Islet of Langerhans (tissue), 1 donor: Measurements from ENCODE around the gene MAP2.
A peak's percentile ranks its signal among the peaks of the same experiment; 100 is the strongest.

Experiments
- FAIRE-seq: peaks from one replicate; lab custom pipeline; 2011; peaks lifted over from hg19 to GRCh38; lab: Jason Lieb, UNC

The MAP2 gene

GRCh38 chr2:209662021-209662420 is 238.2 kb downstream of the MAP2 start:
- no peak for FAIRE-seq

DNA sequence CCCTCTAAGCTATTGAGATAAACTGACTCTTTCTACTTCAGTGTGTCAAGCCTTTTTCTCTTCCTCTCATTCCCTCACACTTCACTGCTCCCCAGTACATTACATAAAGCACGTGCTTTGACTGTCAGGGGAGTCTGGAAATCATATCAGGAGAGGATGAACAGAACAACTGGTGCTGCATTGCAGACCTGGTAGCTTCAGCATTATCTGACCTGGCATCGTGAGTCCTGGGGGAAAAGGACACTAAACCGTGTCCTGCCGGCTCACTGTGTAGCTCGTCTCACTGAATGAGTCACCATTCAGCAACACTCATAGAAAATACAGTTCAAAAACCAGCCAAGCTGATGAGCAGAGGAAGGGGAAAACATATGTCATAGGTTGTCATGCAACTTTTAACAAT is 239.3 kb downstream of the MAP2 start:
- FAIRE-seq = no peak

GRCh38 chr2:209663656-209664055 is 239.8 kb downstream of the MAP2 start:
- no peak for FAIRE-seq

DNA sequence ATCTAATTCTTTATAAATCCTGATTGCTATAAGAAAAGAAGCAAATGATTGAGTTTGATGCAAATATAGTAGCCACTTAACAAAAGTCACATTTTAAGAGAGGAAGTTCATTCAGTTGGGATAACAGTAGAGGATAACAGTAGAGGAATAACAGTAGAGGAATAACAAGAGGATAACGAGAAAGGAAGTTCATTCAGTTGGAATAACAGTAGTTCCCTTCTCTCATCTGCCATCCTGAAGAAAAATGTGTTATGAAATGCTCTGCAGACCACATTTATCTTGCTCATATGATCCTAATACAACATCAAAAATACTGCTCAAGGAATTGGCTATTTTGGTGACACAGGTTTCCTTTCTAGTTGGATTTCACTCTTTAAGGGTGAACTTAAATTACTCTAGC is 242.4 kb downstream of the MAP2 start:
- FAIRE-seq = no peak

DNA sequence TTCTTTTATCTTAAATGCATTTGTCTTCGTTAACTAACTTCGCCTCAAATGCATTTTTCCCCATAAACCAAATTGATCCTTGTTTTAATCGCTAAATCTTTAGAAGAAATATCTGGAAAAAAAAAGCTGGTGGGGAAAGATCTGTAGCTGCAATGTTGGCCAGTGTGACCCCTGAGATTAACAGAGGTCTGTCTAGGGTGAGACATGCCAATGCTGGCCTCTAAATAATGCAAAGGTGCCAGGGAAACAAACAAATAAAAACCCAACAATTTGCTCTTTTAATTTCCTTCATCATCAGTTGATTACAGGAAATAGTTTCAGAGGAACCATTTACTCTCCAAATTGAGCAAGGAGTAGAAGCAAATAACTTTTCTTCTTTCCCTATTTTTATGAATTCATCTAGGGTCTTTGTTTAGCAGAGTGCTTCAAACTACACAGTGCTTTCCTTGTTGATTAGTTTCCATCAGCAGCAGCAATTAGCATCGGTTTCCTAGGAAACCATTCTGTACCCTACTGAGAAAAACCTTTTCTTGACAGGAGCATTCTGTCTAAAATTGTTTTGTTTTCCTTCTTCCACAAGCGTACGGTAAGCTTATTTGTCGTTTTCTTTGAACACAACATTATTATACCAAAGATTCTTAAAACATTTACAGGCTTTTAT is 247.3 kb downstream of the MAP2 start:
- FAIRE-seq = peak; percentile 36

DNA sequence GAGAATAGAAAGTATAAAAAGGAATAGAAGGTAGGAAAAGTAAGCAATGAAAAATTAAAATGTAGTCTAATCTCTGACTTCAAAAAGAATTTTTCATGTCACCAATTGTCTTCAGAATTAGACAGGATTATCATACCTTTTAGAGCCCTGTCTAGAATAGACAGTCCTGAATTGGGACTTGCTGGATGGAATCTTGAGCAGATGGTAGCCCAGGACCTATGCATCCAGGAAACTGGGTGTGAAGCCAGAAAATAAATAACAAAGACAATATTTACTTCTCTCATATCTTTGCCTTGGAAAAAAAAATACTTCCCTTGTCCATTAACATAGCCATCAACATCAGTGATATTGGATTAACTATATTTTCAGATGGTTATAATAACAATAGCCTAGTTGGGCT is 250.0 kb downstream of the MAP2 start:
- FAIRE-seq = no peak

- peak; percentile 21 for FAIRE-seq
Measured at GRCh38 chr2:209680596-209680995, 256.7 kb downstream of the MAP2 start.

DNA sequence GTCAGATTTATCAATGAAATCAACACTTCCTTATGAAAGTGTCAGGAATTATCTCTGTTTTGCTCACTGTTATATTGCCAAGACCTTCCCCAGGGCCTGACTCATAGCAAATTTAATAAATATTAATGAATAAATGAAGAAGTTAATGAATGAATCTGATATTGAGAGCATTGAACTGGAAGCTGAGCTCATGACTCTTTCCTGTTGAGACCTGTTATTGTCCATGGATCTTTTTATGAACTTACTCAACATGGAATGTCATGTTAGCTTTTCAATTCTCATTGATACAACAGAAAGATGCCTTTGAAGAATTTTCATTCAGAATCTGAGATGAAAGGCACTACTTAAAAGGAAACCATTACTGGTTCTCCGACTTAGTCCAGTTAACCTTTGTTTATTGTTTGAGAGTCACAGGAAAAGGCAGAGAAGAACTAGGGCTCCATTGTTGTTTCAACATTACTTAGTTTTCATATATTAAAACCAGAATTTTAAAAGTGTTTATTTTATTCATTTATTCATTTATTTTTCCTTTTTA is 257.4 kb downstream of the MAP2 start:
- FAIRE-seq = peak; percentile 27

GRCh38 chr2:209682646-209683045 is 258.8 kb downstream of the MAP2 start:
- FAIRE-seq = no peak

DNA sequence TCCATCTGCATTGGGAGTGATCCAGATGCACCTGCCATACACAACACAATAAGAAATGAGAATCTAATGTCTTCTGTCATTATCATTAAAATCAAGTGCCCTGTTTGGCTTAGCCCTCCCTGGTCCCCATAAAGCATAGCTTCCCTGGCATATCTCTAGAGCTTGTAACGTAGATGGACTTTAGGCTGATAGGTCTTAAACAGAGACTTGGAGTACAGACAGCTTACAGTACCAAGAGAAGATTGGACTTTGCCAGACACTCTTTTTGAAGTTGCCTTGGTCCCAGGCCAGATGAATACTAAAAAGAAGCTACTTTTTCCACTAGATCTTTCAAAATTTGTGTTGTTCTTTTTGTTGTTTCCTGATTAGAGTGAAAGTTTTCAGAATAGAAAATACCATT is 261.5 kb downstream of the MAP2 start:
- FAIRE-seq = no peak

DNA sequence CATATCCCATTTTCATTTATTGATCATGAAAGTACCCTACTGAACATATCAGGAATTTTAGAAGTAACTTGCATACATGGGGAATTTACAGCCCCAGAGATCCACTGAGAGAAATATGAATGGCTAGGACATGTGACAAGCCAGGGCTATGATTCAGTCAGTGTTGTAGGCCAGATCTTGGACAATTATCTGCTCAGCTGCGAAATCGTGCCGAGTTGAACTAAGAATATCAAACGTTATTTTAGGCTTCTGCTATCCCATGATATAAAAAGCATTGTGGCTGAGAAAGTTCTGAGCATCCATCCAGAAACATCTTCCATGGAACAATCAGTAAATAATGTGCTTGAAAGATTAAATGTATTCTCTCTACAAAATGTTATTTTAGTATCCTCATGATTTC is 262.1 kb downstream of the MAP2 start:
- peak; percentile 84 for FAIRE-seq

DNA sequence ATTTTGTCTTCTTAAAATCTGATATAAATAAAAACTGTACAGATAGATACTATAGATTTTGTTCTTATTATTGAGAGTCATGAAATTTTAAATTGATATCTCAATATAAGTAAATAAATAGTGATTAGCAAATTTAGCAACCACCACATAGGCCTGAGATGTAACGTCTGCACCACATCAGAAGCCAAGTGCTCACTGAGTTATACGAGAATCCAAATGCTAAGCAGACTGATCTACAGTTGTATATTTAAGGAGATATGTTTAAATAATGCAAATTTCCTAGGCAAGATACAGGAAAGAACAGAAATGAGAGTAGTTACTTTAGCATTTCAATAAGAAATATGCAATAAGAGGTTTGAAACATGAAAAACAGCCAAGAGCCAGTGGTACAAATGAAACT is 262.6 kb downstream of the MAP2 start:
- FAIRE-seq = no peak

DNA sequence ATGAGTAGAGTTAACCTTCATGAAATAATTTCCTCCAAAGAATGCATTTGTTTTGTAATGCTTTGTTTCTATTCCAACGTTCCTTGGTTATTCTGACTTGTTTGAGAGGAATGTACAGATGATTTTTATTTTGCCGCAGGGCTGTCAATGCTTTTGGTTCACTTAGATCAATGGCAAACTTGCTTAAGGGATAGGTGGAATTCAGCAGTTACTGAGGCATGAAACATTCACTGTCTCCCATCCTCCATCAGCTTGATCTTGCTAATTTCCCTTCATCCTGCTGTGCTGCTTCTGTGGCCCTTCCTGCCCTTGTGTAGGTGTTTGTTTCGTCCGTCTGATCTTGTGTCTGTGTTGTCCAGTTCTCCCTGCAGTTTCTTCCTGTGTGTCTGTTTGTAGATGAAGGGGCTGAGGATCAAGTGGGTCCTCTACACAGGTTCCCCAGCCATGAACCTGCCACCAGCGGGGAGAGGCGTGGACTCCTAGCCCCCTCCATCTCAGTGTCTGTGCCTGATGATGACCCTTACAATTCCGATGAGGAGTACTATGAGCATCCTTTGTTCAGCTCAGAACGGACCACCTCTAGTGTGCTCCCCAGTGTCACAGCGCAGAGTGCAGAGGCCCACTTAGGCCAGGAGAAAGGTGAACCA is 263.6 kb downstream of the MAP2 start:
- FAIRE-seq = no peak

GRCh38 chr2:209688385-209688784 is 264.5 kb downstream of the MAP2 start:
- no peak for FAIRE-seq

DNA sequence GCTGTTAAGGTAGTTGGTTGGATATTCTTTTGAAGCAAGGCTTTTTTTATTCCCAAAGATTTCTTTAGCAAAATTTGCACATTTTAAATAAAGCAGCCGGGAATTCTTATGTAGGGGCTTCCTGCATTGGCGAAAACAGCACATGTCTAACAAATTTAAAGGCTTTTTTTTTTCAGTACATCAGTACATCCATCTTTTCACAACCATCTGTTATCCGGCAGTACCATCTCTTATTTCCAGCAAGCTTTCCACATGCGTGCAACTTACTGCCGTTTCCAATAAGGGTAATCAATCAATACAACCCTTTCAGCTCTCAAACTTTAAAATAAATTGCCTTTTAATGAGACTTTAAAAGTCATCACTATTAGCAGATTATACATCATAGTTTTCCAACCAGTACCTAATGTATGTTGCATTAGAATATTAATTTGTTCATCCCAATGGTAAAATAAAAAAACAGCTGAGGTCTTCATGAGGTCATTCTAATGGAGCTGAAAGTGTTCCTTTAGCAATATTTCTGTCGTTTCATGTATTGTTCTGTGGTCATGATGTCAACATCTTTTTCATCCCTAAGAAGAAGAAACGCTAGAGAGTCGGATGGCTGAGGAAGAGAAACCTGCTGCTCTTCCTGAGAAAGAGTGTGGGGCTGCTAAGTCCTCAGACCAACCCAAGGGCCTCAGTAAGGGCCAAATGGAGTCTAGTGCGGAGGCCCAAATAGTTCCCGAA is 266.3 kb downstream of the MAP2 start:
- no peak for FAIRE-seq

DNA sequence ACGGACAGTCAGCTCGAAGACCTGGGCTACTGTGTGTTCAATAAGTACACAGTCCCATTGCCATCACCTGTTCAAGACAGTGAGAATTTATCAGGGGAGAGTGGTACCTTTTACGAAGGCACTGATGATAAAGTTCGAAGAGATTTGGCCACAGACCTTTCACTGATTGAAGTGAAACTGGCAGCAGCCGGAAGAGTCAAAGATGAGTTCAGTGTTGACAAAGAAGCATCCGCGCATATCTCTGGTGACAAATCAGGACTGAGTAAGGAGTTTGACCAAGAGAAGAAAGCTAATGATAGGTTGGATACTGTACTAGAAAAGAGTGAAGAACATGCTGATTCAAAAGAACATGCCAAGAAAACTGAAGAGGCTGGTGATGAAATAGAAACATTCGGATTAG is 270.9 kb downstream of the MAP2 start:
- FAIRE-seq = no peak

DNA sequence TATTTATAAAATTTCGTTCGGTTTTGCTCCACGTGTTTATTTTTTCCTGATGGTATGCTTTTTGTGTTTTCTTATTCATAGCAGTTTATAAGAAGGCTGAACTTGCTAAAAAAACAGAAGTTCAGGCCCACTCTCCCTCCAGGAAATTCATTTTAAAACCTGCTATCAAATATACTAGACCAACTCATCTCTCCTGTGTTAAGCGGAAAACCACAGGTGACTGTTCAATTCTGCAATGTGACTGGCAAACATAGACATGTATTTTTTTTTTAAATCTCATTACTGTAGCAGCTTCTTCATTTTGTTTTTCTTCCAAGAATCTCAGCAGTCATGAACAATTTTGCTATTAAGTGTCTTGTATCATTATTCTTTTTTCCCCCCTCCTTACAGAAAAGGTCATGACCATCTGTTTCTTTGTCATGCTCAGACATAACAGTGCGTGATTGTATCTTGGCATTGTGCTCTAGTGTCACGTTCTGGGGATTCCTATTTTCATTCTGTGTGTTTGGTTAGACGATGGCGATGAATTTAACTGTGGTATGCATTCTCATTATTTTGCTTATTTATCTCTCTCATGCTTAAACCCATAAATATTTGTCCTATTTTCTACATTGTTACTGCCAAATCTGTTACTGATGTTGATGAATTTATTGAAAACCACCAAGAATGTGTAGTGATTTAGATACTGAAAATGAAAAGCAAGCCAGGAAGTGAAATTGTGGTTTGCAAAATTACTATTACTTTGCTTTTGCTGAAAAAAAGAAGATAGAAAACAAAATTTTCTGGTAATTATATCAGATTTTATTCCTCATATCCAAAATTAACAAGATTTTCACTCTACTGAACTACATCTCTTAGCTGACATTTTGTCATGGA is 273.2 kb downstream of the MAP2 start:
- peak; percentile 87 for FAIRE-seq

DNA sequence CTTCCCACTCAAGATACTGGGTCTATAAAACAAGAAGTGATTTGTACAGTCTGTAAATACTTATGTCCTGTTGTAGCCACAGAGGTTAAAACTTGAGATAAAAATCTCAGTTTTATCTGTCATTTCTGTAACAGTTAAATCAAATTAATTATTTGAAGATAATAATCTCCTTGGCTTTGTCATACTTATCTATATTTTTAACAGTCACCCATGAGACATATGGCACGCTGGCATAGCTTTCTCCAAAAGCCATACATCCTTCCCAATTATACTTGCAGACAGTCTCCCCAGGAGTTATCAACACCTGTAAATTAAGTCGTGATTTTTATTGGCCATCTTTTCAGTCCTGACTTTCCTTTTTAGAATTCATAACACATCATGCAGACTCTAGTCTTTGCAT is 278.9 kb downstream of the MAP2 start:
- FAIRE-seq = no peak

DNA sequence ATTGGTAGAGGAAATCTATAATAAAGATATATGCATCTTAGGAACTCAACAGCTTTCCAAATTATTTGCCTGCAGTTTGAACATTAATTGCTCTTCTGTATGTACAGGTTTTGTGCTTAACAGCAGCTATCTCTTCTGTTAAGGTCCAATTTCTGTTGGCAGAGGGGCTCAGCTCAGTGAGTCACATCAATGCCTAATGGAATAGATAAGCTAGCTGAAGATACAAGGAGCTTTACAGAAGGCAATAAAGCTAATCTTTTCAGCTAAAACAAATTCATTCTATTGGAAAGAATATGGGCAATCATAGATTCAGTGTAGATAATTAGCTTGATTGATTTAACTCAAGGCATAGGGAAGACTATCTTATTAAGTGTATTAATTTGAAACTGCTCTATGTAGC is 289.4 kb downstream of the MAP2 start:
- FAIRE-seq = no peak

DNA sequence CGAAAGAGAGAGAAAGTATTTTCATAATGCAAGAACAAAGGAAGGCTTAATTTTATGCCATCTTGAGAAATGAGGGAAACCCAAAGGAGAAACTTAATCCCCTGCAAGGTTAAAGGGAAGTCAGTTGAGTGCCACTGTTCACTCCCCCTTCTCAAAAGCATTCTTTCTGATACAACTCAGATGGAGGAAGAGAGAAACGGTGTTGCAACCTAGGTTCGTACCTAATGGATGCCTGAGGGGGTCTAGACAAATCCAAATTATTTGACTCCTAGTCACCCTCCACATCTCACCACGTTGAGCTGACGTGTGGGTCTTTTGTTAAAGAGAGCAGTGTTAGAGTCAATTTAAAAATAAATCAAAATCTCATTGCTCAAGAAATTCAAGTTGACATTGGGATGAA is 295.2 kb downstream of the MAP2 start:
- FAIRE-seq = peak; percentile 36

DNA sequence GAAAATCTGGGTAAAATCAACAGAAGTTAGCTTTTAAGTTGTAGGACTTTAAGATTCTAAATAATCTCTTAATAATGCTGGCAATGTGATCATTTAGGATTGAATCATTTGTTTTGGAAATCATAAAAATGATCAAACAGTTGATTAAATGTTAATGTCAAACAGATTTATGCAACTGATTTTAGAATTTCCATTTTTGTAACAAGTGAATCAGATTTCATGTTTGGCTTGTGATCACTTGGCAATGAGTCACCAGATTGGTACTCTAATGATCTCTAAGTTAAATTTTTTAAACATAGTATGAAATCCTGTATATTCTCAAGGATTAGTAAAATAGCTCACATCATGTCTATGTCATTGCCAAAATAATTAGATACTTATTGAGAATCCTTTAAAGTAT is 297.6 kb downstream of the MAP2 start:
- FAIRE-seq = peak; percentile 72

DNA sequence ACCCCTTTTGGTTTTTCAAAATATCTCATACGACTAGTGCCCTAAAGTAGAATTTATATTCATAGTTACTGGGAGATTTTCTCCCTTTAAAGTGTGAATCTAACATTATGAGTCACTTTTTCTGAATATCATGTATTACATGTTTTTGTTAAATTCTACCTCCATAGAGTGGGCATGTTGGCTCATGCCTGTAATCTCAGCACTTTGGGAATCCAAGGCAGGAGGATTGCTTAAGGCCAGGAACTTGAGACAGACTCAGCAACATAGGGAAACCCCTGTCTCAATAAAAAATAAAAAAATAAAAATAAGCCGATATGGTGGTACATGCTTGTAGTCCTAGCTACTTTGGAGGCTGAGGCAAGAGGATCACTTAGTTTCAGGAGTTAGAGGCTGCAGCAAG is 302.5 kb downstream of the MAP2 start:
- FAIRE-seq = no peak
